ENCODE data around the gene NPHP1. TPM values are rescaled to one million over a fixed set of nuclear protein-coding genes. Genes with fewer than 3 reads are reported as not detected.
"Not testable (repeated sequence)": the region's sequence is repeated elsewhere in the genome, so short reads cannot be mapped to it uniquely, and the experiment has no call there.

The NPHP1 gene
- 2.6 to 4.8 TPM (median 3.3 TPM) in 3 replicates for total RNA-seq
- long read RNA-seq, partial matches to known transcripts: 3 of 6 reads
- long read RNA-seq, other reads (novel, unspliced or antisense): 1 of 6 reads

DNA sequence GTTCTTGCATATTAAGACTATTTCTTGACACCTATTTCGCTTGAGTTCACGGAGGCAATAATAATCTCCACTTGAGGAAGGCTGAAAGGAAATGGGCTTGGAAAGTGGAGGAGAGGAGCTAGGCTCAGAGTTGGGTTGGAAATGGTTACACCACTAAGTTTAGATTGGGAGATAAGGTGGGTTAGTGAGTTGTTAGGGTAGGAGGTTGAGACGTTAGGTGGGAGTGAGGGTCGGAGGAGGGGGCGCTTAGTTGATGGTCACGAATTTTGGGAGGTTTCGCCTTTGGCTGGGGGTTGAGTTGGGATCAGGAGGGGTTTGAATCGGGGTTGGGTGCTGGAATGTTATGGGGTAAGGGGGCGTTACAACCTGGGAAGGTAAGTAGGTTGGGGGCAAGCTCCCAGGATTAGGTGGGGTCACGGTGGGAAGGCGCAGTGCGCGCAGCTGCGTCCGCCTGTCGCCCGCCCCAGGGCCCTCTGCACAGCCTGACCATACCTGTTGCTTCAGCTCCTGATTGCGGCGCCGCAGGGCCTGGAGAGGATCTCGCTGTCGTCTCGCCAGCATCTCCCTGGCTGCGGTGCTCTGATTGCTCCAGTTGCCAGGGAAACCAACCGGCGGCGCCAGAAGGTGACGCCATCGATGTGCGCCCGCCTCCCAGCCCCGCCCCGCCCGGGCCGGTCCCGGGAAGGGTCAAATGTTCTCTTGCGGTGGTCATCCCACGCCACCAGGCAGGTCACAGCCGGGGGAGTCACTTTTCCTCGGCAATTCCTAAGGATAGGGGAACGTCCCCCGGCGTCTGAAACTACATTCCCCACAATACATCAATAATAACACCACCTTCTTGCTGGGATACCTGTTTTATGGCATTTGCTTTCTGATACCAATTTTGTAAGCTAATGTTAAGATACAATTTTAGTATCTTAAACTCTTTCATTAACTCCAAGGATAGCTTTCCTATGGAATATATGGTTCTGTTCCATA, at the start of gene NPHP1:
Gene NPHP1 (minus strand): TSS at position 606 of the 978 bp plus-strand sequence. CDS start 45 bp downstream, at position 561.
- peaks cover 20% of the 10 kb centered on the region for H3K4me1 Mint-ChIP-seq (ENCODE audit: low read depth)
- H3K27ac Mint-ChIP-seq (ENCODE audit: unreplicated experiment): peak within 1 kb of the TSS; percentile 68
- H3K36me3 Mint-ChIP-seq (ENCODE audit: low read depth): no peaks in the 10 kb centered on the region
- peak within 1 kb of the TSS; percentile 83 for H3K4me3 Mint-ChIP-seq (ENCODE audit: unreplicated experiment)
- no peaks in the 10 kb centered on the region for H3K9me3 Mint-ChIP-seq (ENCODE audit: low read depth)
- no peak for DNase-seq (ENCODE audit: low spot score)
- TF ChIP-seq, protein P1, sequence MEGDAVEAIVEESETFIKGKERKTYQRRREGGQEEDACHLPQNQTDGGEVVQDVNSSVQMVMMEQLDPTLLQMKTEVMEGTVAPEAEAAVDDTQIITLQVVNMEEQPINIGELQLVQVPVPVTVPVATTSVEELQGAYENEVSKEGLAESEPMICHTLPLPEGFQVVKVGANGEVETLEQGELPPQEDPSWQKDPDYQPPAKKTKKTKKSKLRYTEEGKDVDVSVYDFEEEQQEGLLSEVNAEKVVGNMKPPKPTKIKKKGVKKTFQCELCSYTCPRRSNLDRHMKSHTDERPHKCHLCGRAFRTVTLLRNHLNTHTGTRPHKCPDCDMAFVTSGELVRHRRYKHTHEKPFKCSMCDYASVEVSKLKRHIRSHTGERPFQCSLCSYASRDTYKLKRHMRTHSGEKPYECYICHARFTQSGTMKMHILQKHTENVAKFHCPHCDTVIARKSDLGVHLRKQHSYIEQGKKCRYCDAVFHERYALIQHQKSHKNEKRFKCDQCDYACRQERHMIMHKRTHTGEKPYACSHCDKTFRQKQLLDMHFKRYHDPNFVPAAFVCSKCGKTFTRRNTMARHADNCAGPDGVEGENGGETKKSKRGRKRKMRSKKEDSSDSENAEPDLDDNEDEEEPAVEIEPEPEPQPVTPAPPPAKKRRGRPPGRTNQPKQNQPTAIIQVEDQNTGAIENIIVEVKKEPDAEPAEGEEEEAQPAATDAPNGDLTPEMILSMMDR (IDR thresholded peaks at IDR 0.05): no peak
- H3K27me3 Mint-ChIP-seq (ENCODE audit: low read depth): peaks cover 4% of the 10 kb centered on the region

DNA sequence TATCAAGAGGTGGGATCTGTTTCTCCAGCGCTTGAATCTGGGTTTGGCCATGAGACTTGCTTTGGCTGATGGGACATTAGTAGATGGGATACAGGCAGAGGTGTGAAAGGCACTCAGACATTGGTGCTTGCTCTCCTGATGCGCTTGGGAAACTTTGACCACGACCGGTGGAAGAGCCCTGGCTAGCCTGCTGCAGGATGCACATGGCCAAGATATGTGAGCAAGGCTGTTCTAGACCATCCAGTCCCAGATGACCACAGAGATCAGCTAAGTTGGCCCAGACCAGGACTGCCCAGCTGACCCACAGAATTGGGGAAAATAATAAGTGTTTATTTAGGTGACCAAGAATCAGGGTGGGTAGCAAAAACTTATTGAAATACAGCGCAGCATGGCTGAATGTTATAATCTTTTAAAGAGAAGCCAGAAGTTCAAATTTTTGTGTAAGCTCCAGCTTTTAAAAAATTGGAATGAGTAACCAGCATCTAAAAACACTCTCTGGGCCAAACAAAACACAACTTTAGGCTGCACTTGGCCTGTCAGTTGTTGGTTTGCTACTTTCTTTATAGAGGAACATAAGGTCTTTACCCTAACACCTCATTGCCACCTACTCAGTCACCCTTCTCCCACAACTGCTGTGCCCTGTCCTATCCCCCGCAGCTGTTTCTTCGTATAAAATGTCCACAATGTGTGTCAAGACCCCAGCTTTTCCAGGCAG, 43.4 kb upstream of the NPHP1 start:
- H3K27me3 Mint-ChIP-seq (ENCODE audit: low read depth); H3K27ac Mint-ChIP-seq (ENCODE audit: unreplicated experiment); DNase-seq (ENCODE audit: low spot score); H3K36me3 Mint-ChIP-seq (ENCODE audit: low read depth); H3K4me1 Mint-ChIP-seq (ENCODE audit: low read depth); H3K4me3 Mint-ChIP-seq (ENCODE audit: unreplicated experiment); H3K9me3 Mint-ChIP-seq (ENCODE audit: low read depth): not testable (repeated sequence)

DNA sequence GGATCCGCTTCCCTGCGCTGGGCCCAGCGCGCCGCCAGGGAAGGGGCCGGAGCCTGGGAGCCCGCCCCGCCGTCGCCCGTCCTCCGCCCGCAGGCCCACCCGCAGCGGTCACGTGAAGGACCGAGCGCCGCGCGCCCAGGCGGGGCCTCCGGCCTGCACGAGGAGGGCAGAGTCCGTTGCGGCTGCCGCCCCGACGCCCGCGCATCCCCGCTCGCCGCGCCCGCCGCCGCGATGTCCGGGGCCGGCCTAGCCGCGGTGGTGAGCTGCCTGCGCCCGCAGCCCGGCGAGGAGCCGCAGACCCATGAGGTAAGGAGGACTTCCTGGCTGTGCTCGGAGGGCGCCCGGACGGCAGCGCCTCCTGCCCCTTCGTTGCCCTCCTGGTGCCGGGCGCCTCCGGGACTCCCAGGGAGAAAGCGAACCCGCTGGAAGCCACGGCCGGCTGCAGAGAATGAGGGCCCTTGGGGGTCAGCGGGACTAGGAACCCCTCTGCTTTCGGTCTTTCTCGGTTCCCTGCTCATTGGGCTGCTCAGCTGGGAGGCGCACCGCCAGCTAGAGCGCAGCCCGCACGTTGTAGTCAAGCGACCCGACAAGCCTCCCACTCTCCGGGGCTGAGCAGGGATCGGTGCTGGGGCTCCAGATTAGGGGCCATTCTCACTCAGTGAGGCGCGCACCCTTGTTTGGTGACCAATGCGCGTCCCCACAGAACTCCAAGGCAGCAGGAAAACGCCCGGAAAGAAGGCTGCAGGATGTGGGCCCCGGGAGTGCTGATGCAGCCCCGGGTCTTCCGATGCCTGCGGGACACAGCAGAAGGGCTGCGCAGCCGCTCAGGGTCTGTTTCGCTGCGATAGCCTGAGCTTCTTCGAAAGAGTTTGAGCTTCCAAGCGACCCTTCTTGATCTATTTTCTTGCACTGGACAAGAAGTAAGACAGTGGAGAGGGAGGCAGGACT, 40.9 kb upstream of the NPHP1 start:
- H3K27me3 Mint-ChIP-seq (ENCODE audit: low read depth); H3K9me3 Mint-ChIP-seq (ENCODE audit: low read depth); H3K4me3 Mint-ChIP-seq (ENCODE audit: unreplicated experiment); H3K27ac Mint-ChIP-seq (ENCODE audit: unreplicated experiment); H3K36me3 Mint-ChIP-seq (ENCODE audit: low read depth); H3K4me1 Mint-ChIP-seq (ENCODE audit: low read depth); DNase-seq (ENCODE audit: low spot score): not testable (repeated sequence)

DNA sequence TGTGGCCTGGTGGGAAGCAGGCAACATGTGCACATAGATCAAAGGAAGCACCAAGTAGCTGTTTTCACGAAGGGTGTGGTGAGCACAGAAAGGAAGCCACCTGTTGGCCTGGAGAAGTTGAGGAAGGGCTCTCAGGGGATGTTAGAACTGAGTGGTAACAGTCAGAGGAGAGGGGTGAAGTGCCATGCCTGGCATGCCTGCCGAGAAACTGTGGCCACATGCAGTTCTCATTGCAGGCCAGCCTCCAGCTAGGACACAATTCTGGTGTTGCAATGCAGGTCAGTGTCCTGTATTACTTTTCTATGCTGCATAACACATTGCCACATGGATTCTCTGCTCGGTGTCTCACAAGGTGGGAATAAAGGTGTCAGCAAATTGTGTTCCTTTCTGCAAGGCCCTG, 38.5 kb upstream of the NPHP1 start:
- H3K27me3 Mint-ChIP-seq (ENCODE audit: low read depth); H3K4me3 Mint-ChIP-seq (ENCODE audit: unreplicated experiment); H3K4me1 Mint-ChIP-seq (ENCODE audit: low read depth); H3K9me3 Mint-ChIP-seq (ENCODE audit: low read depth); H3K36me3 Mint-ChIP-seq (ENCODE audit: low read depth); DNase-seq (ENCODE audit: low spot score); H3K27ac Mint-ChIP-seq (ENCODE audit: unreplicated experiment): not testable (repeated sequence)

DNA sequence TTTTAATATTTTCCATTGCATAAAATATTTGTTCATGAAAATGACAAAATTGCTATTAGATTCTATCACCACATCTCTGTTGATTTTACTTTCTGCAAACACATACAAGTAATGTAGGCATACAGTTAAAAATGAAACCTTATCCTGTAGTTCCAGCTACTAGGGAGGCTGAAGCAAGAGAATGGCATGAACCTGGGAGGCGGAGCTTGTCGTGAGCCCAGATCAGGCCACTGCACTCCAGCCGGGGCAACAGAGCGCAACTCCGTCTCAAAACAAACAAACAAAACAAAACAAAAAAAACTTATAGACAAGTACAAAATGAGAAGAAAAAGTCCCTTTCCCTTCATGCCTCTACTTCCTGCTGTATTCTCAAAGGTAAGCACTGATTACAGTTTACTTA, 29.7 kb upstream of the NPHP1 start:
- H3K9me3 Mint-ChIP-seq (ENCODE audit: low read depth); H3K27me3 Mint-ChIP-seq (ENCODE audit: low read depth); H3K36me3 Mint-ChIP-seq (ENCODE audit: low read depth); DNase-seq (ENCODE audit: low spot score); H3K27ac Mint-ChIP-seq (ENCODE audit: unreplicated experiment); H3K4me1 Mint-ChIP-seq (ENCODE audit: low read depth); H3K4me3 Mint-ChIP-seq (ENCODE audit: unreplicated experiment): not testable (repeated sequence)

DNA sequence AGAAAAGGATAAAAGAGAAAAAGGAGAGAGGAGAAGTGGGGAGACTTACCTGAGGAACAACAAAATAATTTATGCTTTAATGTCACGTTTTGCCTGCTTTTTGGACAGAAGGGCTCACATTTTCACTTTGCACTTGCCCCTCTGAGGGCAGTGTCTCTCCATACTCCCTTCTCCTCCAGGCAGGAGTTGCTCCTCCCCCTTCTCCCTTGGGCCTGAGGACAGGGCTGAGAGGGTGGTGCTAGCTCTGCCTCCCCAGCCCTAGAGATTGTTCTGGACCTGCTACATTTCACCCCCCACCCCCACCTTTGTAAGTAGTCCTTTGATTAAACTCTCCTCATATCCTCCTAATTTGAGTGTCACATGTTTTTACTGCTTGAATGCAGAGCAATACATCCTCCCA, 25.1 kb upstream of the NPHP1 start:
- not testable (repeated sequence) for H3K27ac Mint-ChIP-seq (ENCODE audit: unreplicated experiment); H3K4me1 Mint-ChIP-seq (ENCODE audit: low read depth); H3K36me3 Mint-ChIP-seq (ENCODE audit: low read depth); DNase-seq (ENCODE audit: low spot score); H3K9me3 Mint-ChIP-seq (ENCODE audit: low read depth); H3K4me3 Mint-ChIP-seq (ENCODE audit: unreplicated experiment)
- peaks cover 24% of the 10 kb centered on the region for H3K27me3 Mint-ChIP-seq (ENCODE audit: low read depth)

DNA sequence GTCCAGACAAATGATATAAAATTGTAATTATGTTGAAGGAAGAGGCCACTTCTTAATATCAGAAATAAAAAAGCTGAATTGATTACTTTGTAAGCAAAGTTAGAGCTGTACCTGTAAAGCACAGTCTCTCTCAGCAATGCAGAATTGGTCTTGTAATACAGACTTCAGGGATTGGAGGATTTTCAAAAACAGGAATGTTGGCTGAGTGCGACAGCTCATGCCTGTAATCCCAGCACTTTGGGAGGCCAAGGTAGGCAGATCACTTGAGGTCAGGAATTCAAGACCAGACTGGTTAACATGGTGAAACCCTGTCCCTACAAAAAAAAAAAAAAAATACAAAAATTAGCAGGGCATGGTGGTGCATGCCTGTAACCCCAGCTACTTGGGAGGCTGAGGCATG, 17.8 kb upstream of the NPHP1 start:
- H3K4me3 Mint-ChIP-seq (ENCODE audit: unreplicated experiment); DNase-seq (ENCODE audit: low spot score); H3K36me3 Mint-ChIP-seq (ENCODE audit: low read depth); H3K9me3 Mint-ChIP-seq (ENCODE audit: low read depth); H3K27ac Mint-ChIP-seq (ENCODE audit: unreplicated experiment): not testable (repeated sequence)
- H3K27me3 Mint-ChIP-seq (ENCODE audit: low read depth): peaks cover 60% of the 10 kb centered on the region
- H3K4me1 Mint-ChIP-seq (ENCODE audit: low read depth): peaks cover 10% of the 10 kb centered on the region
